ENCODE data around the gene FCHSD2.

DNA sequence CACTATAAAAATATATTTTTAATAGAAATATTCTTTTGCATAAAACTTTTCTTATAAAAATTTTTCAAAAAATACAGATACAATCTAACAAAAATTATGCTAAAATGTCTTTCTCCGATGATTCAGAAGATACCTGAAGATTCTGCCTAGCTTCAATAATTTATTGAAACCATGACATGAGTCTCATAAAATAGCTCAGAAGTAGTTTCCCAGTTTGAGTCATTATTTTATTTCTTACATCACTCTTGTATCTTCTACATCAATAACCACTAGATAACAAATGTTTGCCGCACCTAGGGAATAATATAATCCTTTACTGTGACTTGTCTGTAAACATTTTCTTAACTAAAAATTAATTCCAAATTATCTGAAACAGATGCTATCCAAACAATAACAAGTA, 158.6 kb downstream of the FCHSD2 start:
- TF ChIP-seq, protein P1, sequence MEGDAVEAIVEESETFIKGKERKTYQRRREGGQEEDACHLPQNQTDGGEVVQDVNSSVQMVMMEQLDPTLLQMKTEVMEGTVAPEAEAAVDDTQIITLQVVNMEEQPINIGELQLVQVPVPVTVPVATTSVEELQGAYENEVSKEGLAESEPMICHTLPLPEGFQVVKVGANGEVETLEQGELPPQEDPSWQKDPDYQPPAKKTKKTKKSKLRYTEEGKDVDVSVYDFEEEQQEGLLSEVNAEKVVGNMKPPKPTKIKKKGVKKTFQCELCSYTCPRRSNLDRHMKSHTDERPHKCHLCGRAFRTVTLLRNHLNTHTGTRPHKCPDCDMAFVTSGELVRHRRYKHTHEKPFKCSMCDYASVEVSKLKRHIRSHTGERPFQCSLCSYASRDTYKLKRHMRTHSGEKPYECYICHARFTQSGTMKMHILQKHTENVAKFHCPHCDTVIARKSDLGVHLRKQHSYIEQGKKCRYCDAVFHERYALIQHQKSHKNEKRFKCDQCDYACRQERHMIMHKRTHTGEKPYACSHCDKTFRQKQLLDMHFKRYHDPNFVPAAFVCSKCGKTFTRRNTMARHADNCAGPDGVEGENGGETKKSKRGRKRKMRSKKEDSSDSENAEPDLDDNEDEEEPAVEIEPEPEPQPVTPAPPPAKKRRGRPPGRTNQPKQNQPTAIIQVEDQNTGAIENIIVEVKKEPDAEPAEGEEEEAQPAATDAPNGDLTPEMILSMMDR (IDR thresholded peaks at IDR 0.05; ENCODE audit: low read depth, low read length, missing input control) = no peak
- TF ChIP-seq YY1 (IDR thresholded peaks at IDR 0.05) (no peak), EGR1 (IDR thresholded peaks at IDR 0.05; ENCODE audit: low read depth in 2 of 2) (no peak), FOXA1 (IDR thresholded peaks at IDR 0.05) (no peak), HNF4A (conservative IDR thresholded peaks at IDR 0.05) (no peak)
- TF ChIP-seq, protein P2, sequence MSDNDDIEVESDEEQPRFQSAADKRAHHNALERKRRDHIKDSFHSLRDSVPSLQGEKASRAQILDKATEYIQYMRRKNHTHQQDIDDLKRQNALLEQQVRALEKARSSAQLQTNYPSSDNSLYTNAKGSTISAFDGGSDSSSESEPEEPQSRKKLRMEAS (IDR thresholded peaks at IDR 0.05) = no peak

Data from liver (tissue), 3 donors.